CD14-positive monocyte (primary cell): ENCODE results near the gene STAC. TPM values are rescaled to one million over a fixed set of nuclear protein-coding genes. Genes with fewer than 3 reads are reported as not detected.

Experiments
- DNase-seq, 3 donors: peaks; one replicate each; pipeline ENCODE4 v3.0.0-alpha.2; 2011 to 2022
- H2AFZ ChIP-seq: 2 replicates; pipeline ENCODE4 v1.6.0; 2012; ENCODE audit warnings: mild to moderate bottlenecking, low read depth, low read length, inconsistent platforms; ENCODE audit not compliant: insufficient read depth, poor library complexity, severe bottlenecking
- H3K27ac ChIP-seq, 2 donors: 1 replicate in 1 of 2; 2 replicates in 1 of 2; pipeline ENCODE4 v1.5.1; 2012 to 2013; ENCODE audit warnings: low read length in 2 of 2, control low read depth in 1 of 2, inconsistent platforms in 1 of 2, low read depth in 1 of 2, mild to moderate bottlenecking in 1 of 2
- H3K27me3 ChIP-seq, 2 donors: one replicate each; pipeline versions ENCODE4 v1.6.0 to v1.6.1; 2011 to 2013; ENCODE audit warnings: low read length in 2 of 2; ENCODE audit not compliant: control insufficient read depth in 2 of 2, insufficient read depth in 2 of 2
- H3K36me3 ChIP-seq, 2 donors: replicated peaks in 1 of 2; 1 replicate in 1 of 2; 2 replicates in 1 of 2; pipeline versions ENCODE4 v1.5.1 to v1.6.1; 2012 to 2013; ENCODE audit warnings: low read length in 2 of 2, control low read depth in 1 of 2, inconsistent platforms in 1 of 2, mild to moderate bottlenecking in 1 of 2; ENCODE audit not compliant: insufficient read depth in 2 of 2, control insufficient read depth in 1 of 2
- H3K4me1 ChIP-seq, 2 donors: 1 replicate in 1 of 2; 2 replicates in 1 of 2; pipeline versions ENCODE4 v1.5.1 to v1.6.1; 2012 to 2013; ENCODE audit warnings: low read length in 2 of 2, control low read depth in 1 of 2, inconsistent platforms in 1 of 2, mild to moderate bottlenecking in 1 of 2, moderate library complexity in 1 of 2; ENCODE audit not compliant: insufficient read depth in 2 of 2, control insufficient read depth in 1 of 2
- H3K4me2 ChIP-seq: replicated peaks from 2 replicates; pipeline ENCODE3; 2012; ENCODE audit warnings: low read length, moderate library complexity, mild to moderate bottlenecking; ENCODE audit not compliant: poor library complexity, severe bottlenecking; ENCODE audit errors: extremely low read depth
- H3K4me3 ChIP-seq, 3 experiments: fragments of 200-600 bp in 1 of 3; sonication (generic) in 1 of 3; replicated peaks in 1 of 3; 1 replicate in 2 of 3; 2 replicates in 1 of 3; pipeline ENCODE4 v1.5.1; 2011 to 2013; ENCODE audit warnings: low read length in 3 of 3, mild to moderate bottlenecking in 3 of 3, control low read depth in 2 of 3, low read depth in 2 of 3, inconsistent platforms in 1 of 3, moderate library complexity in 1 of 3
- H3K79me2 ChIP-seq: 2 replicates; pipeline ENCODE4 v1.6.0; 2012; ENCODE audit warnings: mild to moderate bottlenecking, control low read depth, inconsistent platforms, low read length, moderate library complexity; ENCODE audit not compliant: insufficient read depth
- H3K9ac ChIP-seq: 2 replicates; pipeline ENCODE4 v1.6.0; 2017; ENCODE audit warnings: low read length, mild to moderate bottlenecking; ENCODE audit not compliant: insufficient read depth, poor library complexity, severe bottlenecking
- H3K9me3 ChIP-seq, 2 donors: replicated peaks in 1 of 2; 1 replicate in 1 of 2; 2 replicates in 1 of 2; pipeline versions ENCODE4 v1.5.1 to v1.6.1; 2012 to 2013; ENCODE audit warnings: low read length in 2 of 2, control low read depth in 1 of 2; ENCODE audit not compliant: control insufficient read depth in 1 of 2, insufficient read depth in 1 of 2
- H4K20me1 ChIP-seq: 2 replicates; pipeline ENCODE4 v1.6.0; 2012; ENCODE audit warnings: mild to moderate bottlenecking, low read length, control low read depth, moderate library complexity; ENCODE audit not compliant: insufficient read depth
- H3K27ac Mint-ChIP-seq, 7 donors: one replicate each; pipeline ENCODE4 v1.8.0; 2020; ENCODE audit warnings: mild to moderate bottlenecking in 7 of 7, mixed read lengths in 7 of 7, moderate library complexity in 6 of 7, inconsistent platforms in 2 of 7
- H3K27me3 Mint-ChIP-seq, 3 donors: one replicate each; pipeline ENCODE4 v1.8.0; 2021 to 2022; ENCODE audit warnings: low read depth in 3 of 3, mild to moderate bottlenecking in 3 of 3, mixed read lengths in 3 of 3, moderate library complexity in 3 of 3, inconsistent platforms in 1 of 3
- H3K36me3 Mint-ChIP-seq, 2 donors: one replicate each; pipeline ENCODE4 v1.8.0; 2020; ENCODE audit warnings: mixed read lengths in 2 of 2, inconsistent platforms in 1 of 2, mild to moderate bottlenecking in 1 of 2
- H3K4me1 Mint-ChIP-seq: one replicate; pipeline ENCODE4 v1.8.0; 2020; ENCODE audit warnings: mild to moderate bottlenecking, mixed read lengths
- H3K4me3 Mint-ChIP-seq, 2 donors: one replicate each; pipeline ENCODE4 v1.8.0; 2020; ENCODE audit warnings: mild to moderate bottlenecking in 2 of 2, mixed read lengths in 2 of 2, moderate library complexity in 1 of 2
- H3K9me3 Mint-ChIP-seq, 7 donors: one replicate each; pipeline ENCODE4 v1.8.0; 2020 to 2022; ENCODE audit warnings: mixed read lengths in 7 of 7, mild to moderate bottlenecking in 6 of 7, moderate library complexity in 6 of 7, inconsistent platforms in 2 of 7
- WGBS: methylation state at CpG from one replicate; pipeline ENCODE4 v1.1.5; 2013; ENCODE audit warnings: missing lambda C conversion rate; ENCODE audit not compliant: insufficient coverage; 5-methylcytosine and 5-hydroxymethylcytosine counted together
- intact Hi-C, 2 donors: fragments of 100-400 bp; cut with micrococcal nuclease; formaldehyde crosslinking; loops; one replicate each; pipeline versions ENCODE4 v1.15.0 to v1.15.1; 2023
- polyA plus RNA-seq, 3 donors: library from polyadenylated mRNA; depleted of rRNA in 1 of 3; unstranded in 2 of 3; stranded (reverse) in 1 of 3; fragments of 300-500 nt in 2 of 3; fragments of >200 nt in 1 of 3; fragmentation: Illumina TruSeq in 2 of 3; gene quantifications; 1 replicate in 2 of 3; 2 replicates in 1 of 3; pipeline ENCODE4 v1.2.3, GENCODE V29; 2012 to 2021
- TF ChIP-seq, protein P1 (sequence below): fragments of 200-600 bp; IDR thresholded peaks from one replicate; pipeline ENCODE4 v1.8.0; 2022; ENCODE audit warnings: antibody characterized with exemption, mild to moderate bottlenecking

The STAC gene
- polyA plus RNA-seq, 3 donors, result 0.10 to 0.40 (median 0.12) TPM

GRCh38 chr3:36579746-36580145, 199.4 kb downstream of the STAC start:
- no peaks in the 10 kb centered on the region for H3K36me3 ChIP-seq
- H3K4me2 ChIP-seq, result no peak overlapping the region
- Mint-ChIP-seq H3K36me3 (no peaks in the 10 kb centered on the region), H3K9me3 (peaks cover 16 to 20% (median 18%) of the 10 kb centered on the region in 7 donors), H3K27me3 (peaks cover 0 to 2% (median 0%) of the 10 kb centered on the region in 3 donors), H3K4me3 (no peak overlapping the region), H3K4me1 (no peaks in the 10 kb centered on the region), H3K27ac (no peak overlapping the region)
- WGBS, result 57% methylated on average over 1 of the region's 1 CpG
- H3K27ac ChIP-seq, result no peak overlapping the region
- no peak overlapping the region for H3K4me3 ChIP-seq
- no peaks in the 10 kb centered on the region for H3K79me2 ChIP-seq
- DNase-seq, result no peak
- no peaks in the 10 kb centered on the region for H3K4me1 ChIP-seq
- H3K27me3 ChIP-seq, result no peaks in the 10 kb centered on the region
- no peak overlapping the region for H2AFZ ChIP-seq
- H4K20me1 ChIP-seq, result no peaks in the 10 kb centered on the region
- intact Hi-C loops, result no loop called here
- H3K9me3 ChIP-seq, result peaks cover 28 to 47% of the 10 kb centered on the region in 2 donors
- H3K9ac ChIP-seq, result no peak overlapping the region
- TF ChIP-seq, protein P1, sequence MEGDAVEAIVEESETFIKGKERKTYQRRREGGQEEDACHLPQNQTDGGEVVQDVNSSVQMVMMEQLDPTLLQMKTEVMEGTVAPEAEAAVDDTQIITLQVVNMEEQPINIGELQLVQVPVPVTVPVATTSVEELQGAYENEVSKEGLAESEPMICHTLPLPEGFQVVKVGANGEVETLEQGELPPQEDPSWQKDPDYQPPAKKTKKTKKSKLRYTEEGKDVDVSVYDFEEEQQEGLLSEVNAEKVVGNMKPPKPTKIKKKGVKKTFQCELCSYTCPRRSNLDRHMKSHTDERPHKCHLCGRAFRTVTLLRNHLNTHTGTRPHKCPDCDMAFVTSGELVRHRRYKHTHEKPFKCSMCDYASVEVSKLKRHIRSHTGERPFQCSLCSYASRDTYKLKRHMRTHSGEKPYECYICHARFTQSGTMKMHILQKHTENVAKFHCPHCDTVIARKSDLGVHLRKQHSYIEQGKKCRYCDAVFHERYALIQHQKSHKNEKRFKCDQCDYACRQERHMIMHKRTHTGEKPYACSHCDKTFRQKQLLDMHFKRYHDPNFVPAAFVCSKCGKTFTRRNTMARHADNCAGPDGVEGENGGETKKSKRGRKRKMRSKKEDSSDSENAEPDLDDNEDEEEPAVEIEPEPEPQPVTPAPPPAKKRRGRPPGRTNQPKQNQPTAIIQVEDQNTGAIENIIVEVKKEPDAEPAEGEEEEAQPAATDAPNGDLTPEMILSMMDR, result no peak

DNA sequence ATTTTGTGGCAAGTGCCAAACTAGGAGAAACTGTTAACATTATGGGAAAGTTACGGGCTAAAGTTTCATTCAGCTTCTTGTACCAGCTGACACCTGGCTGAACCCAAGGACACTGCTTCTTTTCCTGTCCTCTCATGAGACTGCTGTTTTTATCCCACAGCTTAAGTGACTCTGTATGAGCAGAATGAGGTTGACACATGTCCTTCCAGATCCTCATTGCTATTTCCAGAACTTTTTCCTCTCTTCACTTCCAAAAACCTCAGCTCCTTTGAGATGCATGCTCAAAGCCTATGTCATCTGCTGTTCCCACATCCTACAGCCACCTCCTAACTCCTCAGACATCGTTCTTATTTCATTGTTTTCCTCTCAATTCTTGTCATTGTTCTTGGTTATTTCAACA, 200.4 kb downstream of the STAC start:
- Histone ChIP-seq H3K79me2 (no peaks in the 10 kb centered on the region), H3K27me3 (no peaks in the 10 kb centered on the region), H3K9me3 (peaks cover 29 to 47% of the 10 kb centered on the region in 2 donors), H3K27ac (no peak overlapping the region), H3K36me3 (no peaks in the 10 kb centered on the region), H2AFZ (no peak overlapping the region), H4K20me1 (no peaks in the 10 kb centered on the region), H3K9ac (no peak overlapping the region), H3K4me1 (no peaks in the 10 kb centered on the region), H3K4me2 (no peak overlapping the region), H3K4me3 (no peak overlapping the region)
- H3K4me1 Mint-ChIP-seq, result no peaks in the 10 kb centered on the region
- no peak overlapping the region for H3K27ac Mint-ChIP-seq
- 82% methylated on average over 2 of the region's 2 CpGs for WGBS
- no peak overlapping the region for H3K4me3 Mint-ChIP-seq
- peaks cover 14 to 25% (median 19%) of the 10 kb centered on the region in 7 donors for H3K9me3 Mint-ChIP-seq
- TF ChIP-seq, protein P1, result no peak
- H3K36me3 Mint-ChIP-seq, result no peaks in the 10 kb centered on the region
- intact Hi-C loops, result no loop called here
- peaks cover 0 to 2% (median 0%) of the 10 kb centered on the region in 3 donors for H3K27me3 Mint-ChIP-seq
- DNase-seq, result no peak
